A673 (cell line): ENCODE data around the gene CEP68. TPM values are rescaled to one million over a fixed set of nuclear protein-coding genes. Genes with fewer than 3 reads are reported as not detected.

ENCODE experiments used
- BruUV-seq: library from RNA; stranded (reverse); fragments of 400-500 nt; replicated peaks from 2 replicates; lab custom pipeline; 2021; lab: Mats Ljungman, UMichigan
- CTCF ChIA-PET: fragments of 300-600 bp; sonication (Branson Sonifier 250); formaldehyde crosslinking; loops from one replicate; lab custom pipeline; 2022; ENCODE audit warnings: antibody characterized with exemption; lab: Charles Lee
- POLR2A ChIA-PET: fragments of 300-600 bp; sonication (Branson Sonifier 250); formaldehyde crosslinking; loops from one replicate; lab custom pipeline; 2022; ENCODE audit warnings: antibody characterized with exemption; ENCODE audit not compliant: low non-redundant PET; lab: Charles Lee
- DNase-seq: peaks from one replicate; pipeline ENCODE4 v3.0.0-alpha.2; 2015; ENCODE audit warnings: low spot score
- H3K27ac ChIP-seq: fragments of 200-600 bp; sonication (generic); 2 replicates; pipeline ENCODE4 v1.5.1; 2016; ENCODE audit warnings: mixed run types, low read depth, mild to moderate bottlenecking, mixed read lengths, antibody characterized with exemption, low read length; ENCODE audit not compliant: poor library complexity, severe bottlenecking
- H3K27me3 ChIP-seq: fragments of 200-600 bp; sonication (generic); replicated peaks from 2 replicates; pipeline ENCODE4 v1.6.1; 2017; ENCODE audit warnings: mixed run types, low read depth, mild to moderate bottlenecking, mixed read lengths, antibody characterized with exemption, low read length; ENCODE audit not compliant: insufficient read depth, poor library complexity
- H3K36me3 ChIP-seq: fragments of 200-600 bp; sonication (generic); 2 replicates; pipeline ENCODE4 v1.6.1; 2016; ENCODE audit warnings: mixed run types, mild to moderate bottlenecking, mixed read lengths, antibody characterized with exemption, low read length; ENCODE audit not compliant: insufficient read depth, poor library complexity, severe bottlenecking
- H3K4me1 ChIP-seq: fragments of 200-600 bp; sonication (generic); 2 replicates; pipeline ENCODE4 v1.6.1; 2017; ENCODE audit warnings: mixed run types, mild to moderate bottlenecking, mixed read lengths, antibody characterized with exemption, low read length; ENCODE audit not compliant: insufficient read depth, poor library complexity, severe bottlenecking
- H3K4me3 ChIP-seq: fragments of 200-600 bp; sonication (generic); 2 replicates; pipeline ENCODE4 v1.5.1; 2016; ENCODE audit warnings: low read depth, mixed run types, mild to moderate bottlenecking, mixed read lengths, low read length; ENCODE audit not compliant: poor library complexity, severe bottlenecking
- H3K9me3 ChIP-seq: fragments of 200-600 bp; sonication (generic); 2 replicates; pipeline ENCODE4 v1.6.1; 2016; ENCODE audit warnings: mixed run types, low read depth, mild to moderate bottlenecking, mixed read lengths, antibody characterized with exemption, low read length; ENCODE audit not compliant: poor library complexity, severe bottlenecking
- CTCF ChIP-seq: fragments of 300-800, 200-600 bp; sonication (generic); conservative IDR thresholded peaks from 2 replicates; pipeline ENCODE4 v1.5.1; 2017; ENCODE audit warnings: low read depth, mild to moderate bottlenecking, antibody characterized with exemption, low read length, moderate library complexity, mixed read lengths
- EZH2 ChIP-seq: fragments of 200-600 bp; sonication (generic); IDR thresholded peaks from 2 replicates; pipeline ENCODE4 v1.6.1; 2017; ENCODE audit warnings: borderline replicate concordance, low read depth, mild to moderate bottlenecking, mixed read lengths, antibody characterized with exemption, low read length; ENCODE audit not compliant: poor library complexity, severe bottlenecking
- intact Hi-C: fragments of 100-400 bp; cut with micrococcal nuclease; formaldehyde crosslinking; loops from one replicate; pipeline ENCODE4 v1.10.0; 2022; ENCODE audit not compliant: unreplicated experiment
- total RNA-seq: library from RNA; stranded (reverse); gene quantifications from 2 replicates; pipeline ENCODE4 v1.2.3, GENCODE V29; 2021

The CEP68 gene
- total RNA-seq, 1 experiment from 2014 or later, result 10.1 TPM

GRCh38 chr2:65076345-65076710 is 20.1 kb downstream of the CEP68 start:
- POLR2A ChIA-PET, result no interaction called here
- TF ChIP-seq EZH2, result no peak
- no peak for TF ChIP-seq CTCF
- no peak for DNase-seq
- intact Hi-C loops, result no loop called here
- Histone ChIP-seq H3K9me3 (no peaks in the 10 kb centered on the region), H3K4me1 (no peaks in the 10 kb centered on the region), H3K27me3 (no peaks in the 10 kb centered on the region), H3K4me3 (no peak overlapping the region), H3K36me3 (peaks cover 24% of the 10 kb centered on the region), H3K27ac (peak overlapping the region; percentile 29)
- CTCF ChIA-PET, result no interaction called here
- no TSS peak for BruUV-seq

- H3K27me3 ChIP-seq, result no peaks in the 10 kb centered on the region
- peaks cover 21% of the 10 kb centered on the region for H3K36me3 ChIP-seq
- H3K9me3 ChIP-seq, result no peaks in the 10 kb centered on the region
- intact Hi-C loops, result no loop called here
- no peak overlapping the region for H3K27ac ChIP-seq
- BruUV-seq, result no TSS peak
- POLR2A ChIA-PET, result no interaction called here
- no peaks in the 10 kb centered on the region for H3K4me1 ChIP-seq
- TF ChIP-seq EZH2 (no peak), CTCF (no peak)
- H3K4me3 ChIP-seq, result no peak overlapping the region
- no peak for DNase-seq
- CTCF ChIA-PET, result no interaction called here
Observed at GRCh38 chr2:65077898-65078297, 21.7 kb downstream of the CEP68 start.

- TF ChIP-seq CTCF (no peak), EZH2 (no peak)
- H3K4me3 ChIP-seq, result no peak overlapping the region
- H3K27ac ChIP-seq, result no peak overlapping the region
- BruUV-seq, result no TSS peak
- H3K9me3 ChIP-seq, result no peaks in the 10 kb centered on the region
- POLR2A ChIA-PET, result interaction anchor here (0.6 kb wide), 1 partner anchor 8 kb away, joined by 3 read pairs; no protein-coding TSS in a partner anchor
- no peak for DNase-seq
- no peaks in the 10 kb centered on the region for H3K27me3 ChIP-seq
- H3K4me1 ChIP-seq, result no peaks in the 10 kb centered on the region
- CTCF ChIA-PET, result interaction anchor here (1.2 kb wide), 1 partner anchor 14 kb away, joined by 3 read pairs; no protein-coding TSS in a partner anchor
- peaks cover 31% of the 10 kb centered on the region for H3K36me3 ChIP-seq
- intact Hi-C loops, result no loop called here
Observed at GRCh38 chr2:65079017-65079416, 22.8 kb downstream of the CEP68 start.
